GM12892 (cell line): ENCODE measurements around the gene LAMA2.

Source experiments
- DNase-seq: peaks from one replicate; pipeline ENCODE4 v3.0.0; 2011; ENCODE audit not compliant: insufficient read length
- FAIRE-seq: peaks from 2 replicates; lab custom pipeline; 2011; peaks lifted over from hg19 to GRCh38; lab: Jason Lieb, UNC
- POLR2A ChIP-seq: IDR thresholded peaks from 2 replicates; pipeline ENCODE4 v1.6.1; 2011; ENCODE audit warnings: low read depth, low read length, control low read depth
- POLR2AphosphoS5 ChIP-seq: IDR thresholded peaks from 2 replicates; pipeline ENCODE4 v1.6.1; 2011; ENCODE audit warnings: low read depth, low read length, control low read depth
- TAF1 ChIP-seq: IDR thresholded peaks from 2 replicates; pipeline ENCODE4 v1.6.1; 2011; ENCODE audit warnings: low read depth, mild to moderate bottlenecking, control low read depth, low read length, borderline replicate concordance

LAMA2 gene

GRCh38 chr6:129353067-129353466 lies 470.1 kb downstream of the LAMA2 start:
- TF ChIP-seq POLR2A (no peak), TAF1 (no peak), POLR2AphosphoS5 (no peak)
- DNase-seq, result no peak

DNA sequence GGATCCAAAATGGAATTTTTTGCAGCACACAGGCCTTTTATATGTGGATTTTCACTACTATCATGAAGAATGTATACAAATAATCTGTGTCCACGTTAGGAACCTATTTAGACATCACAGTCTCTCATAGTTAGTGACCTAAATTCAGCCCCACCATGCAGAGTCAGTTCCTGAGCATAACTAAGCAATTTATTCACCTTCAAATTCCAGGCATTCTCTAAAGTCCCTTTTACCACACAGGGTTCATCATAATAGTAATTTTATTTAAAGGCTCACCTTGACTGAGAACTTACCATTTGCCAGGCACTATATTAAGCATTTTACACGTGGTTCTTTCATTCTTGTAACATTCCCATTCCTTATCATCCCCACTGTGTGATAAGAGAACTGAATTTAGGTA lies 473.2 kb downstream of the LAMA2 start:
- no peak for TF ChIP-seq POLR2A
- no peak for TF ChIP-seq POLR2AphosphoS5
- TF ChIP-seq TAF1, result no peak
- FAIRE-seq (no peak), DNase-seq (no peak)

More at GRCh38 chr6:129353067-129353466, 470.1 kb downstream of the LAMA2 start:
- no peak for FAIRE-seq

DNA sequence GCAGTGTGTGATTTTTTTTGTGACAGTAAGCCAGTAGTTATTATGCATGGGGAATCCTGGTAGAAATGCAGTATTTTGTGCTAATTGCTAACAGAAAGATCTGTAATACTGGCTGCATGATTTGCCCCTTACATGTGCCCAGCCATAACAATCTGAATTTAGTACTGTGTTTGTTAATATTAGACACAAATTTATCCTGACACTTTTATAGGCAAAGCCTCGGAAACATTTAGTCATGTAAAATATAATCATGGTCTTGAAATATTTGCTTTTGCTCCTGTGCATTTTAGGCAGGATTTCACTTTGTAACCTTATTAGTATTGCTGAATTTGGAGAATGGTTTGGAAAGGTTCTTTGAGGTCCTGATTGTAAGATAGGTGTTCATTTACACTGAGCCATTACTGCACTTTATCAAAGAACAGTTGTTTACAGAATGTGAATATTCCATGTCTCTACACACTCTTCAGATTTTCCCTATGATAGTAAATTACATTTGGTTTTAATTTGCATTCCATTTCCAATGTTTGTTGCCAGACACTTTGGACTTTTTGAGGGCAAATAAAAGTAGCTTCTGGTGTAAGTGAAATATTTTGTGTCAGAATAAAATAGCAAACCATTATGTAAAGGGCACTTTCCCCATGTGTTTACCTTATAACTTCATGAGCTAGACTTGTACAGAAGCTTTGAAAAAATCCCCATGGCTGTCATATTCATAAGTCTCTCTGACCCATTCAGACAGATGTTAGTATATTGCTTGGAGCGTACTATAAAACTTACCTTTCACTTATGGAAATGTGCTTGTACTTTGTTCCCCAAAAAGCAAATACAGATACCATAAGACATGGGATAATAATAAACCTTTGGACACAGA lies 477.1 kb downstream of the LAMA2 start:
- DNase-seq, result no peak
- no peak for FAIRE-seq
- TF ChIP-seq TAF1 (no peak), POLR2A (no peak), POLR2AphosphoS5 (no peak)

- DNase-seq, result no peak
- FAIRE-seq, result no peak
- TF ChIP-seq POLR2AphosphoS5, result no peak
- TF ChIP-seq POLR2A, result no peak
- TF ChIP-seq TAF1, result no peak
Measured at GRCh38 chr6:129360682-129360955, 477.7 kb downstream of the LAMA2 start.

DNA sequence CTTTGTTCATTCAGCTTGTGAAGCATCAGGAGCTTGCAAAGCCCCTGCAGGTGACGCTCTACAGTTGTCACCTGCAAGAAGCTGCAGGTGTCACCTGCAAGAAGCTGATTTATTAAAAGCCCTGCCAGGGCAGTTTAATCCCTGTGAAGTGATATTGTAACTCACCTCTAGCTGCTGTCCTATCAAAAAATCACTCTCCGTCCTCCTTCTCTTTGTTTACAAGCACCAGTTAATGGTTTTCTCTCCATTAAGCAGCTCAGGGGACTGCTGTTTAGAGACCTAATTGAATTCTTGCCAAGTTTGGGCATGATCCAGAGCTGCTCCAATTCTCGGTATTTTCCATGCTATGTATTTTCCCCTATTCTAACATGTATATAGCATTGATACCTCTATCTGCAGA lies 481.1 kb downstream of the LAMA2 start:
- FAIRE-seq, result no peak
- no peak for DNase-seq
- no peak for TF ChIP-seq POLR2AphosphoS5
- TF ChIP-seq TAF1, result no peak
- no peak for TF ChIP-seq POLR2A

DNA sequence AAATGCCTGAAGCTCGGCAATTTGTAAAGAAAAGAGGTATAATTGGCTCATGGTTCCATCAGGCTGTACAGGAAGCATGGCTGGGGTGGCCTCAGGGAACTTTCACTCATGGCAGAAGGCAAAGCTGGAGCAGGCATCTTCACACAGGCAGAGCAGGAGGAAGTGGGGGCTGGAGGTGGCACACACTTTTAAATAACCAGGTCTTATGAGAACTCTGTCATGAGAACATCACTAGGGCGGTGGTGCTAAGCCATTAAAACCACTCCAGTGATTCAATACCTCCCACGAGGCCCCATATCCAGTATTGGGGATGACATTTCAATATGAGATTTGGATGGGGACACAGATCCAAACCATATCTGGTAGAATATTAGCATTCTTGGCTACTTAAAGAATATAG lies 481.8 kb downstream of the LAMA2 start:
- no peak for TF ChIP-seq POLR2A
- FAIRE-seq, result no peak

DNA sequence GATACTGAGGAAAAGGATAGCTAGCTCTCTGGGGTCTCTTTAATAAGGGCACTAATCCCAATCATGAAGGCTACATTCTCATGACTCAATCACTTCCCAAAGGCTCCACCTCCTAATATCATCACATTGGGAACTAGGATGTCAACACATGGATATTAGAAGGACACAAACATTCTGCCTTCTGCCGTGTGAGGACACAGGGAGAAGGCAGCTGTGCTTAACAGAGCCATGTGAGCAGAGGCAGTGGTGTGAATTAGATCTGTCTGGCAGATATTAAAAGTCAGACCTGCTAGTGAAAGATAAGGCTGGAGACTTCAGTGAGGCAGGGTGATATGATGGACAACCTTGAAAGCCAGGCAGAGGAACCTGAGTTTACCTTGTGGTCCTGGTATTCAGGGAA lies 485.1 kb downstream of the LAMA2 start:
- DNase-seq (no peak), FAIRE-seq (no peak)
- no peak for TF ChIP-seq TAF1
- no peak for TF ChIP-seq POLR2A
- no peak for TF ChIP-seq POLR2AphosphoS5

More for the DNA sequence above, 481.8 kb downstream of the LAMA2 start:
- DNase-seq, result no peak

DNA sequence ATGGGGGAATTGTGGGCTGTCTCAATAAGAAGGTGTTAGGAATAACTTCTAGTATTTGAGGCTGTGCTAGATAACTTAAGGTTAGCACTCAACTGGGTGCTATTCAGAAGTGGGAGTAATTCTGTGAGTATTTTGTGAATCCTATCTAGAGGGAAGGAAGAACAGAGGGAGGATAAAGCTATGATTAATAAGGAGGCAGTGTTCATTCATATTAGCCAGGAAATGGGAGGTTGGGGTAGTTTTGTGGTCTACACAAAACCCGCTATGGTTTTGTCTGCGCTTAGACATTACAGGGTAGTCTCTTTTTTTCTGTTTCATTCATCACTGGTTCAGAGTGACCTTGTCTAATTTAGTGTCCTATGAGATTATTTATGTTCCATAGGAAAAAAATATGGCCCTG lies 486.0 kb downstream of the LAMA2 start:
- FAIRE-seq (no peak), DNase-seq (no peak)
- TF ChIP-seq POLR2A (no peak), TAF1 (no peak), POLR2AphosphoS5 (no peak)

- DNase-seq (no peak), FAIRE-seq (no peak)
- TF ChIP-seq POLR2AphosphoS5, result no peak
- no peak for TF ChIP-seq POLR2A
- TF ChIP-seq TAF1, result no peak
Measured at GRCh38 chr6:129369737-129370136, 486.8 kb downstream of the LAMA2 start.

- DNase-seq, result no peak
- no peak for FAIRE-seq
- no peak for TF ChIP-seq POLR2A
- TF ChIP-seq TAF1, result no peak
- no peak for TF ChIP-seq POLR2AphosphoS5
Measured at GRCh38 chr6:129370268-129370916, 487.5 kb downstream of the LAMA2 start.

DNA sequence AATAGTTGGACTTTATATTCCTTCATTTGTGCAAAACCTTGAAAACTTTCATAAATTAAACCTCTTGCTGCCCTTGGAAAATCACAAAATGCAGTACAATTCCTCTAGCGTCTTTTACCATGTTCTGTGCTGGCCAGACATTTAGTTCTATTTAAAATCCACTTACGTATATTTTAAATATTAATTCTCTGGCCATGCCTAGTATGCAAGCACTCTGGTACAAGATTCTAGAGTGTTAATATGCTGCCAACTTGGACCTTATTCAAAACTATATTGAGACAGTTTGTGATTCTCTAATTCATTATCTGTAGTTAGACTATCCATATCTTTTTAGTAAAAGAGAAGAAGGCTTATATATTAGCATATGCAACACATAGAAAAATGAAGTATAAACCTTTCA lies 498.9 kb downstream of the LAMA2 start:
- TF ChIP-seq POLR2A (no peak), POLR2AphosphoS5 (no peak), TAF1 (no peak)
- no peak for FAIRE-seq
- DNase-seq, result no peak

GRCh38 chr6:129382916-129383315 lies 500.0 kb downstream of the LAMA2 start:
- TF ChIP-seq POLR2AphosphoS5 (no peak), POLR2A (no peak), TAF1 (no peak)
- no peak for FAIRE-seq
- DNase-seq, result no peak
